Muscle of leg (tissue), 11 donors: ENCODE results near the gene CST11. TPM values are rescaled to one million over a fixed set of nuclear protein-coding genes. Genes with fewer than 3 reads are reported as not detected.

ENCODE experiments used
- DNase-seq: peaks from one replicate; pipeline ENCODE4 v3.0.0; 2013
- H3K27ac ChIP-seq: one replicate; pipeline ENCODE4 v1.5.1; 2013; ENCODE audit warnings: mild to moderate bottlenecking, low read length, control low read depth
- H3K27me3 ChIP-seq: one replicate; pipeline ENCODE4 v1.6.1; 2013; ENCODE audit warnings: low read length; ENCODE audit not compliant: control insufficient read depth, insufficient read depth
- H3K36me3 ChIP-seq: one replicate; pipeline ENCODE4 v1.6.1; 2013; ENCODE audit warnings: low read length; ENCODE audit not compliant: control insufficient read depth, insufficient read depth
- H3K4me1 ChIP-seq: one replicate; pipeline ENCODE4 v1.6.1; 2013; ENCODE audit warnings: low read length; ENCODE audit not compliant: control insufficient read depth, insufficient read depth
- H3K4me3 ChIP-seq: one replicate; pipeline ENCODE4 v1.5.1; 2013; ENCODE audit warnings: low read length, control low read depth
- H3K9me3 ChIP-seq: replicated peaks from 2 replicates; pipeline ENCODE4 v1.6.1; 2013; ENCODE audit warnings: low read depth, low read length; ENCODE audit not compliant: control insufficient read depth
- WGBS: methylation state at CpG from one replicate; pipeline ENCODE4 v1.1.5; 2013; ENCODE audit warnings: missing lambda C conversion rate; ENCODE audit not compliant: insufficient coverage; 5-methylcytosine and 5-hydroxymethylcytosine counted together
- polyA plus RNA-seq, 8 donors: library from polyadenylated mRNA; unstranded; fragments of 120-200 nt; gene quantifications; one replicate each; pipeline versions ENCODE4 v1.2.1 to v1.2.3, GENCODE V29; 2013; ENCODE audit warnings: inconsistent platforms in 1 of 8, low replicate concordance in 1 of 8; ENCODE audit not compliant: insufficient read length in 8 of 8, insufficient read depth in 1 of 8
- total RNA-seq: library from RNA; stranded (reverse); fragments of 120-200 nt; gene quantifications from one replicate; pipeline ENCODE4 v1.2.4, GENCODE V29; 2013

The CST11 gene
- total and polyA plus RNA-seq, 9 donors: not detected

GRCh38 chr20:23444859-23445258, 7.8 kb downstream of the CST11 start:
- no peak for DNase-seq
- Histone ChIP-seq H3K4me1 (peaks cover 2% of the 10 kb centered on the region), H3K4me3 (no peak overlapping the region), H3K36me3 (no peaks in the 10 kb centered on the region), H3K27ac (no peak overlapping the region), H3K27me3 (no peaks in the 10 kb centered on the region), H3K9me3 (no peaks in the 10 kb centered on the region)
- 71% methylated on average over 3 of the region's 4 CpGs for WGBS

GRCh38 chr20:23442436-23442835, 10.2 kb downstream of the CST11 start:
- no peaks in the 10 kb centered on the region for H3K36me3 ChIP-seq
- no peak overlapping the region for H3K4me3 ChIP-seq
- no peak overlapping the region for H3K27ac ChIP-seq
- WGBS: 92% methylated on average over 3 of the region's 5 CpGs
- H3K27me3 ChIP-seq: no peaks in the 10 kb centered on the region
- H3K9me3 ChIP-seq: no peaks in the 10 kb centered on the region
- peaks cover 2% of the 10 kb centered on the region for H3K4me1 ChIP-seq
- DNase-seq: no peak

GRCh38 chr20:23441850-23442313, 10.8 kb downstream of the CST11 start:
- 22% methylated on average over 3 of the region's 8 CpGs for WGBS
- Histone ChIP-seq H3K36me3 (no peaks in the 10 kb centered on the region), H3K4me1 (peaks cover 2% of the 10 kb centered on the region), H3K9me3 (no peaks in the 10 kb centered on the region), H3K4me3 (no peak overlapping the region), H3K27me3 (no peaks in the 10 kb centered on the region), H3K27ac (no peak overlapping the region)
- DNase-seq: peak; percentile 87

DNA sequence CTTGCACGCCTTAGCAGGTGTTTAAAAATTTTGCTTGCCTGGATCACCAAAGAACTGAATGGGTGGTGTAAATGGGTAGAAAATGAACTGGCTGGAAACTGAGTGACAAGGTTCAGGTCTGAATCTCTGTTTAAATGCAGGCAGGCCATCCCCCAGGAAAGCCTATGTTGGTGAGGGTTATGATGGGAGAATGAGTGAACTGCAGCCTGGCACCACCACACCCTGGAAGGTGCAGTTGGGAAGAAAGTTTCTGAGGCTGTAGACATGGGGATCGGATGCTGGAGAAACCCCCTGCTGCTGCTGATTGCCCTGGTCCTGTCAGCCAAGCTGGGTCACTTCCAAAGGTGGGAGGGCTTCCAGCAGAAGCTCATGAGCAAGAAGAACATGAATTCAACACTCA, 12.7 kb downstream of the CST11 start:
- WGBS: 89% methylated on average over 2 of the region's 2 CpGs
- peaks cover 13% of the 10 kb centered on the region for H3K4me1 ChIP-seq
- no peak overlapping the region for H3K4me3 ChIP-seq
- no peaks in the 10 kb centered on the region for H3K9me3 ChIP-seq
- H3K27ac ChIP-seq: no peak overlapping the region
- no peaks in the 10 kb centered on the region for H3K27me3 ChIP-seq
- no peaks in the 10 kb centered on the region for H3K36me3 ChIP-seq
- no peak for DNase-seq

- DNase-seq: peak; percentile 60
- no peaks in the 10 kb centered on the region for H3K36me3 ChIP-seq
- no peak overlapping the region for H3K4me3 ChIP-seq
- H3K27me3 ChIP-seq: no peaks in the 10 kb centered on the region
- H3K27ac ChIP-seq: no peak overlapping the region
- H3K9me3 ChIP-seq: no peaks in the 10 kb centered on the region
- peaks cover 13% of the 10 kb centered on the region for H3K4me1 ChIP-seq
- WGBS: no CpG with 5 or more reads among the region's 5 CpGs
These were observed 14.0 kb downstream of the CST11 start for GRCh38 chr20:23438661-23439060.

GRCh38 chr20:23437126-23437899, 15.4 kb downstream of the CST11 start:
- H3K27me3 ChIP-seq: no peaks in the 10 kb centered on the region
- no peaks in the 10 kb centered on the region for H3K36me3 ChIP-seq
- H3K4me1 ChIP-seq: peaks cover 13% of the 10 kb centered on the region
- H3K4me3 ChIP-seq: no peak overlapping the region
- peak; percentile 56 for DNase-seq
- H3K9me3 ChIP-seq: no peaks in the 10 kb centered on the region
- H3K27ac ChIP-seq: no peak overlapping the region
- 65% methylated on average over 4 of the region's 9 CpGs for WGBS

- Histone ChIP-seq H3K27me3 (no peaks in the 10 kb centered on the region), H3K4me1 (peaks cover 11% of the 10 kb centered on the region), H3K27ac (no peak overlapping the region), H3K4me3 (no peak overlapping the region), H3K36me3 (no peaks in the 10 kb centered on the region), H3K9me3 (no peaks in the 10 kb centered on the region)
- DNase-seq: peak; percentile 44
- WGBS: 0% methylated on average over 1 of the region's 3 CpGs
These were observed 16.0 kb downstream of the CST11 start for GRCh38 chr20:23436681-23437080.

- no peaks in the 10 kb centered on the region for H3K36me3 ChIP-seq
- peaks cover 11% of the 10 kb centered on the region for H3K4me1 ChIP-seq
- 56% methylated on average over 7 of the region's 11 CpGs for WGBS
- no peaks in the 10 kb centered on the region for H3K9me3 ChIP-seq
- DNase-seq: peak; percentile 44
- no peak overlapping the region for H3K27ac ChIP-seq
- H3K27me3 ChIP-seq: no peaks in the 10 kb centered on the region
- H3K4me3 ChIP-seq: no peak overlapping the region
These were observed 16.8 kb downstream of the CST11 start for GRCh38 chr20:23435626-23436539.

DNA sequence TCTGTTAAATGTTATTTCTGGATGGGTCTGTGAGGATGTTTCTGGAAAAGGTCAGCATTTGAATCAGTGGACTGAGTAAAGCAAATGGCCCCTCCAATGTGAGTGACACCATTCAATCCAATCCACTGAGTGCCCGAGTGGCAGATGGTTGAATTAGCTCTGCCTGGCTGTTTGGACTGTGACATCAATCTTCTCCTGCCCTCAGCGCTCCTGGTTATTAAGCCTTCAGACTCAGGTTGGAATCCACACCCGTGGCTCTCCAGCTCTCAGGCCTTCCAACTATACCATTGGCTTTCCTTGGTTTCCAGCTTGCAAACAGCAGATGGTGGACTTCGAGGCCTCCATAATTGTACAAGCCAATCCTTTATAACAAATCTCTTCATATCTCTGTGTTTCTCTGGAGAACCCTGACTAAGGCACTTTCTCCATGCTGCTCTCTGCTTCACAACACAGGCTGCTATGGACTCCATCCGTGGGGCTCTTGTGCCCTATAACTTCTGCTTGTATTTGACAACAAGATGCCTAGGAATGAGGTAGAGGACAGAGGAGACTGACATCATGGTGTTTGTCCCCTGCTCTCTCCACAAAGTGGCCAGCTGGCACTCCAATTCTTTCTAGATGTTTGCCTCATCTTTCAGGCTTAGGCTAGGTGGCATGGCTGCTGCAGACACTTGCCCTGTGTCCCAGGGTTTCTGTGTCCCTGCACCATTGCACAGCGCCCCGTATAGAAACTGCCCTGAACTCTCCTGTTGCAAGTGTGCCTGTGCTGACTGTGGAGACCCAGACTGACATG, 18.0 kb downstream of the CST11 start:
- Histone ChIP-seq H3K36me3 (no peaks in the 10 kb centered on the region), H3K4me1 (peaks cover 11% of the 10 kb centered on the region), H3K27me3 (no peaks in the 10 kb centered on the region), H3K9me3 (no peaks in the 10 kb centered on the region), H3K27ac (no peak overlapping the region), H3K4me3 (no peak overlapping the region)
- DNase-seq: no peak
- WGBS: 93% methylated on average over 7 of the region's 7 CpGs
